HepG2 (cell line): ENCODE measurements around the gene MRPL20. TPM values are rescaled to one million over a fixed set of nuclear protein-coding genes. Genes with fewer than 3 reads are reported as not detected.

ENCODE experiments used
- ARNTL ChIP-seq: sonication (generic); formaldehyde crosslinking; IDR thresholded peaks from 2 replicates; pipeline ENCODE4 v1.4.0; 2020; ENCODE audit warnings: mild to moderate bottlenecking, missing genetic modification reagents
- CEBPB ChIP-seq: IDR thresholded peaks from 2 replicates; pipeline ENCODE4 v1.6.1; 2011; ENCODE audit warnings: low read depth, low read length, improper control_type of control experiment, borderline replicate concordance
- GATAD1 ChIP-seq: IDR thresholded peaks from 2 replicates; pipeline ENCODE4 v1.6.1; 2016; ENCODE audit warnings: missing genetic modification reagents, missing compliant biosample characterization
- GPN1 ChIP-seq: sonication (generic); formaldehyde crosslinking; IDR thresholded peaks from 2 replicates; pipeline ENCODE4 v1.5.1; 2020; ENCODE audit warnings: missing genetic modification reagents, borderline replicate concordance
- HCFC1 ChIP-seq: fragments of 150-350 bp; IDR thresholded peaks from 2 replicates; pipeline ENCODE4 v1.6.1; 2014; ENCODE audit warnings: low read depth, low read length
- HOXD1 ChIP-seq: sonication (generic); formaldehyde crosslinking; IDR thresholded peaks from 2 replicates; pipeline ENCODE4 v1.5.0; 2020; ENCODE audit warnings: missing genetic modification reagents
- KDM3A ChIP-seq: IDR thresholded peaks from 2 replicates; pipeline ENCODE4 v1.6.1; 2018; ENCODE audit warnings: low read depth, missing compliant biosample characterization
- NCOA1 ChIP-seq: sonication (generic); formaldehyde crosslinking; IDR thresholded peaks from 2 replicates; pipeline ENCODE4 v1.9.0; 2021; ENCODE audit warnings: missing genetic modification reagents
- NFATC3 ChIP-seq: sonication (generic); formaldehyde crosslinking; IDR thresholded peaks from 2 replicates; pipeline ENCODE4 v1.5.1; 2020; ENCODE audit warnings: mild to moderate bottlenecking, missing genetic modification reagents
- POLR2A ChIP-seq, 2 experiments: IDR thresholded peaks; 2 replicates each; pipeline ENCODE4 v1.6.1; 2011; ENCODE audit warnings: low read depth in 2 of 2, low read length in 2 of 2, mild to moderate bottlenecking in 1 of 2, moderate library complexity in 1 of 2; ENCODE audit not compliant: insufficient read depth in 1 of 2
- RCOR2 ChIP-seq: IDR thresholded peaks from 2 replicates; pipeline ENCODE4 v1.6.1; 2016; ENCODE audit warnings: missing biosample characterization, missing genetic modification reagents
- REPIN1 ChIP-seq: sonication (generic); formaldehyde crosslinking; IDR thresholded peaks from 2 replicates; pipeline ENCODE4 v1.8.0; 2022; ENCODE audit warnings: missing genetic modification reagents, low read depth, mild to moderate bottlenecking, borderline replicate concordance
- RFX5 ChIP-seq: IDR thresholded peaks from 2 replicates; pipeline ENCODE4 v1.6.1; 2011; ENCODE audit warnings: low read depth, low read length, improper control_type of control experiment
- RFXANK ChIP-seq: IDR thresholded peaks from 2 replicates; pipeline ENCODE4 v1.6.1; 2016
- SAFB2 ChIP-seq: sonication (generic); formaldehyde crosslinking; IDR thresholded peaks from 2 replicates; pipeline ENCODE4 v1.5.1; 2020; ENCODE audit warnings: missing genetic modification reagents, low read depth, mild to moderate bottlenecking, borderline replicate concordance
- SALL2 ChIP-seq: sonication (generic); formaldehyde crosslinking; IDR thresholded peaks from 2 replicates; pipeline ENCODE4 v1.8.1; 2023; ENCODE audit warnings: mild to moderate bottlenecking, missing genetic modification reagents, inconsistent platforms
- SNRNP70 ChIP-seq: fragments of 200-400 bp; formaldehyde crosslinking; IDR thresholded peaks from 2 replicates; pipeline ENCODE4 v1.6.1; 2017; ENCODE audit warnings: mild to moderate bottlenecking, low read depth, low read length, moderate library complexity
- TCF7 ChIP-seq: sonication (generic); IDR thresholded peaks from 2 replicates; pipeline ENCODE4 v1.6.1; 2016; ENCODE audit warnings: antibody characterized with exemption, low read depth
- THYN1 ChIP-seq: sonication (generic); formaldehyde crosslinking; IDR thresholded peaks from 2 replicates; pipeline ENCODE4 v1.8.1; 2023; ENCODE audit warnings: low read depth, mild to moderate bottlenecking, moderate library complexity, missing genetic modification reagents, borderline replicate concordance
- U2AF1 ChIP-seq: fragments of 200-400 bp; formaldehyde crosslinking; optimal IDR thresholded peaks from 2 replicates; pipeline ENCODE3; 2017; ENCODE audit warnings: mild to moderate bottlenecking, low read depth, low read length
- ZIK1 ChIP-seq: sonication (generic); formaldehyde crosslinking; IDR thresholded peaks from 2 replicates; pipeline ENCODE4 v1.5.0; 2020; ENCODE audit warnings: mild to moderate bottlenecking, low read depth, missing genetic modification reagents, borderline replicate concordance
- ZMYM2 ChIP-seq: sonication (generic); formaldehyde crosslinking; IDR thresholded peaks from 2 replicates; pipeline ENCODE4 v1.8.0; 2022; ENCODE audit warnings: mild to moderate bottlenecking, missing genetic modification reagents
- ZNF234 ChIP-seq: sonication (generic); formaldehyde crosslinking; conservative IDR thresholded peaks from 2 replicates; pipeline ENCODE4 v1.5.1; 2020; ENCODE audit warnings: mild to moderate bottlenecking, missing genetic modification reagents
- ZNF333 ChIP-seq: sonication (generic); formaldehyde crosslinking; IDR thresholded peaks from 2 replicates; pipeline ENCODE4 v1.4.0; 2020; ENCODE audit warnings: mild to moderate bottlenecking, missing genetic modification reagents, borderline replicate concordance
- ZNF44 ChIP-seq: sonication (generic); formaldehyde crosslinking; IDR thresholded peaks from 2 replicates; pipeline ENCODE4 v1.5.1; 2020; ENCODE audit warnings: mild to moderate bottlenecking, missing genetic modification reagents
- ZNF564 ChIP-seq: sonication (generic); formaldehyde crosslinking; IDR thresholded peaks from 2 replicates; pipeline ENCODE4 v1.8.1; 2023; ENCODE audit warnings: mild to moderate bottlenecking, missing genetic modification reagents
- polyA plus RNA-seq, 8 experiments: library from polyadenylated mRNA; depleted of rRNA in 3 of 8; stranded (reverse) in 7 of 8; unstranded in 1 of 8; fragments of >200 nt; fragmentation: Illumina TruSeq in 4 of 8; extraction: Trizol in 4 of 8; gene quantifications; 2 replicates each; pipeline versions ENCODE4 v1.2.1 to v1.2.3, GENCODE V29; 2011 to 2016; ENCODE audit warnings: low read depth in 4 of 8, missing spikeins in 1 of 8, mixed read lengths in 1 of 8; ENCODE audit not compliant: insufficient read depth in 1 of 8
- total RNA-seq, 5 experiments: library from RNA; depleted of rRNA; stranded (reverse); fragments of >200 nt; fragmentation: Illumina TruSeq; extraction: Trizol; gene quantifications; 2 replicates each; pipeline ENCODE4 v1.2.3, GENCODE V29; 2016; ENCODE audit warnings: low read depth in 1 of 5
- TF ChIP-seq, protein P1 (sequence below): sonication (generic); formaldehyde crosslinking; IDR thresholded peaks from 2 replicates; pipeline ENCODE4 v1.8.1; 2023; ENCODE audit warnings: mild to moderate bottlenecking, inconsistent platforms, moderate library complexity, missing genetic modification reagents, borderline replicate concordance
- TF ChIP-seq, protein P2 (sequence below): sonication (generic); formaldehyde crosslinking; IDR thresholded peaks from 2 replicates; pipeline ENCODE4 v1.4.0; 2020; ENCODE audit warnings: mild to moderate bottlenecking, missing genetic modification reagents
- TF ChIP-seq, protein P3 (sequence below): IDR thresholded peaks from 2 replicates; pipeline ENCODE4 v1.6.1; 2016
- TF ChIP-seq, protein P4 (sequence below): sonication (generic); formaldehyde crosslinking; IDR thresholded peaks from 2 replicates; pipeline ENCODE4 v1.5.1; 2020; ENCODE audit warnings: missing genetic modification reagents, mild to moderate bottlenecking, borderline replicate concordance

The MRPL20 gene
- total and polyA plus RNA-seq, 2 of the 13 experiments (the other 11 are each of a cell fraction or from before 2014, with no cell fraction given): 59.2 to 127 TPM

DNA sequence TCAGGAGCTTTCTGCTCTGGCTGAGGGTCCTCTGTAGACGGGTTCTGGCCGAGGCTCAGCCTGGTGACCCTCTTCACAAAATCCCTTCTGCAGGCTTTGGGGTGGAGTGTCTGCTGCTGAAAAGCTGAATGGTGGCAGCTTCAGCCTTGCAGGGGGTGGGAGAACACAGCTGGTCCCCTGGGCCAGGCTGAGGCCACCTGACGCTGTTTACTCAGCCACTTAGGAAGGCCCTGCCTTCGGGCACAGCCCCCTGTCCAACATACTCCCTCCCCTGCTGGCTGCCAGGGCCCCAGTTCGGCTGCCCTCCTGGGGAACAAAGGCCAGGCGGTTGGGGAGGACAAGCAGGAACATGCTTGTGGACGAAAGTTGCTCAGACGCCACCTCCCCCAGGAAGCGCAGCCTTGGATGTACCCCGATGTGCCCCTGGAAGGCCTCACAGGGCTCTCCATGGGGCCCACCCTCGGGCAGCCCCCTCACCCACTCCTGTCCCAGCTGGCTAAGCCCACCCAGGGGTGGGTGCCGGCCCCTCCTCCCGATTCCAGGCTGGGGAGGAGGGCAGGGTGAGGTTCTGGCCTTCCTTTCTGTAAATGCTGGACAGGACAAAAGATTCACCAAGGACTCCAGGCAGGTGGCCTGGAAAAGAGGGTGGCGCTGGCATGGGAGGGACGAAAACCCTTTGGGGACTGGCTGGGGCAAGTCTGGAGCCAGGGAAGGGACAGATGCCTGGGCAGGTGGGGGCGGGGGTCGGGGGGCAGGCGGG, 14.2 kb upstream of the MRPL20 start, which contains the start of gene ANKRD65 (continued):
- peak; percentile 72; the same call in 1 of the 2 replicates for TF ChIP-seq ZIK1 (CRISPR knock-in tag)
- no peak for TF ChIP-seq SNRNP70
- TF ChIP-seq, protein P1, sequence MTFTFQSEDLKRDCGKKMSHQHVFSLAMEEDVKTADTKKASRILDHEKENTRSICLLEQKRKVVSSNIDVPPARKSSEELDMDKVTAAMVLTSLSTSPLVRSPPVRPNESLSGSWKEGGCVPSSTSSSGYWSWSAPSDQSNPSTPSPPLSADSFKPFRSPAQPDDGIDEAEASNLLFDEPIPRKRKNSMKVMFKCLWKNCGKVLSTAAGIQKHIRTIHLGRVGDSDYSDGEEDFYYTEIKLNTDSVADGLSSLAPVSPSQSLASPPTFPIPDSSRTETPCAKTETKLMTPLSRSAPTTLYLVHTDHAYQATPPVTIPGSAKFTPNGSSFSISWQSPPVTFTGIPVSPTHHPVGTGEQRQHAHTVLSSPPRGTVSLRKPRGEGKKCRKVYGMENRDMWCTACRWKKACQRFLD: no peak
- TF ChIP-seq TCF7: no peak
- no peak for TF ChIP-seq KDM3A
- no peak for TF ChIP-seq GATAD1 (CRISPR knock-in tag)
- no peak for TF ChIP-seq U2AF1
- TF ChIP-seq, protein P2, sequence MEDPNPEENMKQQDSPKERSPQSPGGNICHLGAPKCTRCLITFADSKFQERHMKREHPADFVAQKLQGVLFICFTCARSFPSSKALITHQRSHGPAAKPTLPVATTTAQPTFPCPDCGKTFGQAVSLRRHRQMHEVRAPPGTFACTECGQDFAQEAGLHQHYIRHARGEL (CRISPR knock-in tag): no peak
- no peak for TF ChIP-seq ZNF333 (CRISPR knock-in tag)
- TF ChIP-seq RFXANK: no peak
- TF ChIP-seq NFATC3 (CRISPR knock-in tag): no peak
- no peak for TF ChIP-seq HCFC1
- no peak for TF ChIP-seq ZNF44 (CRISPR knock-in tag)
- no peak for TF ChIP-seq RCOR2 (CRISPR knock-in tag)
- no peak for TF ChIP-seq CEBPB
- TF ChIP-seq THYN1: no peak
- no peak for TF ChIP-seq SAFB2 (CRISPR knock-in tag)
- TF ChIP-seq, protein P3, sequence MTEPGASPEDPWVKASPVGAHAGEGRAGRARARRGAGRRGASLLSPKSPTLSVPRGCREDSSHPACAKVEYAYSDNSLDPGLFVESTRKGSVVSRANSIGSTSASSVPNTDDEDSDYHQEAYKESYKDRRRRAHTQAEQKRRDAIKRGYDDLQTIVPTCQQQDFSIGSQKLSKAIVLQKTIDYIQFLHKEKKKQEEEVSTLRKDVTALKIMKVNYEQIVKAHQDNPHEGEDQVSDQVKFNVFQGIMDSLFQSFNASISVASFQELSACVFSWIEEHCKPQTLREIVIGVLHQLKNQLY (CRISPR knock-in tag): peak; percentile 52; the same call in 1 of the 2 replicates
- TF ChIP-seq POLR2A (IDR thresholded peaks at IDR 0.05; ENCODE audit: insufficient read depth in 1 of 2, low read depth in 2 of 2, low read length in 2 of 2): peak in 1 of 2 experiments; percentile 68; a peak in 2 of 4 replicates
- no peak; the same call in 1 of the 2 replicates for TF ChIP-seq HOXD1 (CRISPR knock-in tag)
- 0 out of 2 replicates have a peak, but pooled peaks have one; percentile 61 for TF ChIP-seq NCOA1
- no peak for TF ChIP-seq ZMYM2 (CRISPR knock-in tag)
- TF ChIP-seq REPIN1 (CRISPR knock-in tag): peak; percentile 80; the same call in 1 of the 2 replicates
- TF ChIP-seq RFX5: no peak
- no peak for TF ChIP-seq GPN1 (CRISPR knock-in tag)
- peak; percentile 74 for TF ChIP-seq ARNTL
- TF ChIP-seq, protein P4, sequence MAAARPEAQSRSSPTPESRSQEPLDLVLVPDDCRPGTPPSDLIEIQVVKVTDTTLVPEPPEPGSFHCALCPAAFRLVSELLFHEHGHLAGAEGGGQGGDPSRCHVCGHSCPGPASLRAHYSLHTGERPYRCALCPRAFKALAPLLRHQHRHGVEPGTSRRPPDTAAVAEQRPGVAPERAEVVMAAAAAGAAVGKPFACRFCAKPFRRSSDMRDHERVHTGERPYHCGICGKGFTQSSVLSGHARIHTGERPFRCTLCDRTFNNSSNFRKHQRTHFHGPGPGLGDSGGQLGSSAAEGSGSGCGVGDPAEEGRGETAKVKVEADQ (CRISPR knock-in tag): no peak
- no peak for TF ChIP-seq SALL2 (CRISPR knock-in tag)
- no peak for TF ChIP-seq ZNF564 (CRISPR knock-in tag)
- TF ChIP-seq ZNF234 (CRISPR knock-in tag): no peak
